GM19043 (cell line): ENCODE data around the gene FRMPD1.

Experiments used
- ATAC-seq: cut with Tn5 transposase; IDR thresholded peaks from one replicate; pipeline ENCODE4 v1.9.1; 2021; ENCODE audit warnings: low read depth; ENCODE audit not compliant: unreplicated experiment

FRMPD1 gene

GRCh38 chr9:37632479-37632878 lies 18.3 kb upstream of the FRMPD1 start:
- no peak for ATAC-seq

DNA sequence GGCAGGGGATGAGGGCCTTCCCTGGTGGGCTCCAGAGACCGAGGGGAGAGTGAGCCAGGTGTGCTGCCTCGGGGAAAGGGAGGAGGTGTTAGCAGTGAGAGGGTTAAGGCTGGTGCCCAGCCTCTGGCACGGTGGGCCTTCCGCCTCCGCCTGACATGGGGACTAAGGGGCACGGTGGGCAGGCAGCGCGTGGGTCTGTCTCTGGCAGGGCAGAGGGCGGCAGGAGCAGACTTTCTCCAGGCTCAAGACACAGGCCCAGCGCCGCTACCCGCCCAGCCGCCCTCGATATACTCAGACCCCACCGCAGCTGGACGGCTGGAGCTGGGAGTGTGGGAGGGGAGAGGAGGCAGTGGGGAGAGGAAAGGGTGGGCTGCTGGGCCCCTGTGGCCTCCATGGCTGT lies 14.9 kb upstream of the FRMPD1 start:
- ATAC-seq, result no peak

DNA sequence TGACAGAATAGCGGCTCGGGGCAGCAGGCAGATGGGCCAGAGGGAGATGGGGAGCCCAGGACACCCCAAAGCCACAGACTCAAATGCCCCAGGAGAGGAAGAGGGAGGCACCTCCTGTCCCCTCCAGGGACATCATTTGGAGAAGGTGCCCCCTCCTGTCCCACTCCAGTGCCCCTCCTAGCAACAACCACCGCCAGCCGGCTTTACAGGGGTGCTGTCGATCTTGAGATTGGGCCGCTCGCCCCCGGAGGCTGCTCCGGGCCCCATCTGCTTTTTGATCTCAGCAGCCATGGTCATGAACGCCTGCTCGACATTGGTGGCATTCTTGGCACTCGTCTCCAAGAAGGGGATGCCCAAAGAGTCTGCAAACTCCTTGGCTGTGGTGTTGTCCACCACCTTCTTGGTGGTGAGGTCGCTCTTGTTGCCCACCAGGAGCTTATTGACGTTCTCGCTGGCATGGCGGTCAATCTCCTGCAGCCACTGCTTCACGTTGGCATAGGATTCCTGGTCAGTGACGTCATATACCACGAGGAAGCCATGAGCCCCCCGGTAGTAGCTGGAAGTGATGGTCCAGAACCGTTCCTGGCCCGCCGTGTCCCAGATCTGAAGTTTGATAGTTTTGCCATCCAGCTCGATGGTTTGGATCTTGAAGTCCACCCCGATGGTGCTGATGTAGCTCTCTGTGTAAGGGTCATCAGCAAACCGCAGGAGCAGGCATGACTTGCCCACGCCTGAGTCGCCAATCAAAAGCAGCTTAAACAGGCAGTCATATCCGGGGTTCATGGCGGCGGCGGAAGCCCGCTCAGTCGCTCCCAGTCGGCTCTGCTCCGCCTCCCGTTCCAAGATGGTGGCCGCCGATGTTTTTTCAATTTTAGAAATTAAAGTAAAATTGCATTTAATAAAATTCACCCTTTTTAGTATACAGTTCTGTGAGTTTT lies 14.0 kb upstream of the FRMPD1 start:
- no peak for ATAC-seq

DNA sequence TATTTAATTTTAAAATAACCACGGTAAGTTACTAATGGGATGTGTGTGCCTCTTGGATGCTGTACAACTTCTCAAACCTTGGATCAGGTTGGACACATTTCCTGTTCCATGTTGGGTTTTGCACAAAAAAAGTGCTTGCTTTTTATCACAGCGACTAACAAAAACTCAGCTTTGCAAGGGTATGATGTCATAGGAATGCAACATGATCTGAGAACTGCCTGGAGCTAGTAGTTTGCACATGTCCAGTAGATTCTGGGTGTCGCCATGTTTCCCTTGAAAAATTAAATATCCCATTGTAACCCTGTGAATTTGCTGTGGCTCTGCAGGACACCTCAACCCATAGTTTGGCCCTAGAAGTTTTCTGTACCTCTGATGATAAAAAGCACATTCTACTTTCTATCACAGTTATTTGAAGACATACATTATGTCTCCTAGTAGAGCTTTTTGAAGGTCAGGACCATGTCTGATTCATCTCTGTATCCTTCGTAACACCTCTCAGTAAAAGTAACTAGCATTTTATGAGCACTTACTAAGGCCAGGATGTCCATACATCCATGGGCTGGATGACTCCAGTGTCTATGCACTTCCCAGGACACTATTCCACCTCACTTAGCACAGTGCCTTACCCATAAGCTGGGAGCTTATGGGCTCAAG lies 11.5 kb upstream of the FRMPD1 start:
- ATAC-seq, result no peak

DNA sequence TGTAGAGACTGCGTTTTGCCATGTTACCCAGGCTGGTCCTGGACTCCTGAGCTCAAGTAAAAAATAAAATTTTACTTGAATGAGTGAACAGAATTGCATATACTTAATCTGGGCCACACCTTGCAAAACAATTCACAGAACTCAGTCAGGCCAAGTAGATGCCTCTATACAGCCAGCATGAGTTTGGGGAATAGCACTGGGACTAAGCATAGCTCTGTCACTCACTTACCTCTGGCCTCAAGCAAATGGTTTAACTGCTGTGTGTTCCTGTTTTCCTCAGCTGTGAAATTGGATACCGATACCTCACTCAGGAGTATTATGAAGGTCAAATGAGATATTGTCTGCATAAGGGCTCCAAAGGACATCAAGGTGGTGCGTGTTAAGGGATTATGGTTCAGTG lies 10.9 kb upstream of the FRMPD1 start:
- ATAC-seq, result no peak

GRCh38 chr9:37640246-37640645 lies 10.5 kb upstream of the FRMPD1 start:
- ATAC-seq, result no peak

- ATAC-seq, result no peak
Observed at GRCh38 chr9:37641331-37641730, 9.4 kb upstream of the FRMPD1 start.

- no peak for ATAC-seq
Observed at GRCh38 chr9:37643214-37643613, 7.5 kb upstream of the FRMPD1 start.

DNA sequence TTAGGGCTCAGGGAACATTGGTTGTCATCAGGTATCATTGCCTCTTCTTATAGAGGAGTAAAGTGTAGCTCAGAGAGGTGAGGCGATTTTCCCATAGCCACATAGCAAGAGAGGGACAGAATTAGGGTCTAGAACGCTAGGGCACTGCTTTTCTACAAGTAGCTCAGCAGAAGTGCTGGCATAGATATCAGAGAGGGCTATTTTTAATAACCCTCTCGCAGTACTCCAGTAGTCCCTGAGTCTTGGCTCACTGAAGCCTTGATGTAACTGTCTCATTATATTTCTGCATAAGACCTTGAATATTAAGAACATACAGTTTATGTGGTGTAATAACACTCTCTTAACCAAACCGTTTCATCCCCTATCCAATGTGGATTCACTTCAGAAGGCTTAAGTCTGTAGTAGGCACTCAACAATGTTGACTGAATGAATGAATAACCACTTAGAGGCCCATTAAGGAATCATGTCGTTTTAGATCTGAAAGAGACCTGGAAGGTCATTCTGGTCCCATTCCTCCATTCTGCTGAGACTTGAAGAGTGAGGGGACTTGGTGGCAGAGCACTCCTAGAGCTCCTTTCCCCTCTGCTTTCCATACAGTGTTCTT lies 4.7 kb upstream of the FRMPD1 start:
- ATAC-seq, result no peak

DNA sequence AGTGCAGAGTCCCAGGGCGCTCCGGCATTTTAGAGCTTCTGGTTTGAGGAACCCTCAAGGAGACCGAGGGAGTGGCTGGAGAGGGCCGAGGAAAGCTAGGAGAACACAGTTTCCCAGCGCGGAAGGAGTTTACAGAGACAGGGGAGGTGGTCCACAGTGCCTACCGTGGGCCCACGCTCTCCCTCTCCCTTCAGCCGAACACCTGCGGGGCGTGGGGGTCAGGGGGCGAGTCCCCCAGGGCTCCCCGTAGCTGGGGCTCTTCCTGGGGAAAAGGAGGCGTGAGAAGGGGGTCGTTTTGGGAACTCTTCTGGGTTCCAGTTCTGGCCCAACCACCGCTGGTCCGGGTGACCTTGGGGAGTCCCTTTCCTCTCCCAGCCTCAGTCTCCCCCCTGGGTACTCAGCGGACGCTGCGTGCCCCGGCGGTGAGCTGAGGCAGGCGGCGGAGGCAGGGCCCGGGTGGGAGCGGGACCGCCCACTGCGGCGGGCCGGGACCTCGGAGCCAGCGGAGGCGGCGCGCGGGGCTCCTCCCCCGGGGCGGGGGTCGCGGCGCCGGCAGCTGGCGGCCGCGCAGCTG lies 368 bp upstream of the FRMPD1 start:
- ATAC-seq, result no peak

DNA sequence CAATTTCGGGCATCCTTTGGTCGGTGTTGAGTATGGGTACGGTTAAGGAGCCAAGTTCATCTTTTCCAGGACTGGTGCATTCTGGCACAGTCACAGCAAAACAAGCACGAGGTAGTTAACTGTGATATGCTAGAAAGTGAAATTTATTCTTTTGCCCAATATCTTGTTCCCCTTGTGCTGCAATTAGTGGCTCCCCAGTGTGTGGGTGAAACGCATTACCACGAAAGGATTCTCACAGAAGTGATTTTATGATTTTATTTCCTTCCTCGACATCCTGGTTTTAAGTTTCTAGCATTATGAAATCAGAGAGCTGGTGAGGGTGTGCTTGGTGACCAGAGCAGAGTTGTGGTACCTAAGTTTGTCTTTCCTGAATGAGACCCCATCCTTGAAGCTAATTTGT lies 1.5 kb downstream of the FRMPD1 start:
- ATAC-seq, result no peak

GRCh38 chr9:37653385-37653784 lies 2.6 kb downstream of the FRMPD1 start:
- no peak for ATAC-seq

DNA sequence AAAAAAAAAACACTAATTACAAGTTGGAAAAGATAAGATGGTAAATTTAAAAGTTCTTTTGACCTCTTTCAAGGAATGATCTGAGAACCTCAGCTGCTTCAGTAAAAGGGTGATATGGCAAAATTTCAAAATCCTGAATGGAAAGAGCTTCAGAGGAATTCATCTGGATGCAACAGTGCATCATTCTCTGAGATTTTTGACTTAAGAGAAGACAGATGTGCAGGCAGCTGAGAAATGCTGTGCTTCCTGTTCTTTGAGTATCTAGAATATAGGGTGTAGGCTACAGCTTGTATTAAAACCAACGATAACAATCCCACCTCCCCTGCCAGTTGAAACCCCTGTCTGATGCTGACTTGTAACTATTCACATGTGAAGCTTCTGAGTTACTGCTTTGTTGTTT lies 6.2 kb downstream of the FRMPD1 start:
- no peak for ATAC-seq

- no peak for ATAC-seq
Observed at GRCh38 chr9:37660691-37661090, 9.9 kb downstream of the FRMPD1 start.

- no peak for ATAC-seq
Observed at GRCh38 chr9:37663926-37664325, 13.2 kb downstream of the FRMPD1 start.

- no peak for ATAC-seq
Observed at GRCh38 chr9:37667706-37668105, 17.0 kb downstream of the FRMPD1 start.

GRCh38 chr9:37668116-37668601 lies 17.4 kb downstream of the FRMPD1 start:
- ATAC-seq, result no peak

- no peak for ATAC-seq
Observed at GRCh38 chr9:37669232-37669631, 18.5 kb downstream of the FRMPD1 start.

DNA sequence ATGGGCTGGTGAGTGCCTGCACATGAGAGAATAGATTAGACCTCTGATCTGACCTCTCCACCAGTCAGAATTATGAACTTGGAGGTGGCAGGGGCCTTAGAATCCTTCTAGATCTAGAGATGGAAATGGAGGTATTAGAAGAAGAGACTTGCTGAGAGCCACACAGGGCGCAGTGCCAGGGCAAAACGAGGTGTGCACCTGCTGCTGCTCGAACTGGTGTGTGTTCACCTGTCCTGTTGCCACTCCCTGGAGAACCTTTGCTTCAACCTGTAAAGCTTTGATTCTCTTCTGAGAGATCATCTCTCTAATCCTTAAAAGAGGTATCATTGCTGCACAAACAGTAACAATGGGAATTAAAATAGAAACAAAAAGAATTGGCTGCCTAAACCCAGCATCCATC lies 24.9 kb downstream of the FRMPD1 start:
- ATAC-seq, result no peak

DNA sequence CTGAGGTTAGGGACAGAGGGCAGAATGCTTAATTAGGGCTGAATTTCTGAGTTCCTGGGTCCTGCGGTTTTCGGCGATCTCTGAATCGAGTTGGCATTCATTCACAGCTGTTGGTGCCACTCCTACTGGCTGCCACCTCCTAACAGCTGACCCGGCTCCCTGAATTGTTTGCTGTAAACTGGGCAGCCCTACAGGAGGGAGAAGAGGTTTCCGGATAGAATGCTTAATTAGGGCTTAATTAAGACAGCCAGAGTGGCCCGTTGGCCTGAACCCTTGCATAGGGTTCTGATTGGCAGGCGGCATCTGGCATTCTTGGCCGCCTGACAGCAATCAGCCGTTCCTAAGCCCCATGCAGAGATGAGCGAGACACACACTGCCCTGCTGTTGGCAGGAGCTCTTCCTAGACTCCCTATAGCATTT lies 25.7 kb downstream of the FRMPD1 start:
- no peak for ATAC-seq

GRCh38 chr9:37677435-37677834 lies 26.7 kb downstream of the FRMPD1 start:
- no peak for ATAC-seq
